CD14-positive monocyte (primary cell): ENCODE results near the gene FXYD4. TPM values are rescaled to one million over a fixed set of nuclear protein-coding genes. Genes with fewer than 3 reads are reported as not detected.

ENCODE experiments used
- DNase-seq, 3 donors: peaks; one replicate each; pipeline ENCODE4 v3.0.0-alpha.2; 2011 to 2022
- H2AFZ ChIP-seq: 2 replicates; pipeline ENCODE4 v1.6.0; 2012; ENCODE audit warnings: mild to moderate bottlenecking, low read depth, low read length, inconsistent platforms; ENCODE audit not compliant: insufficient read depth, poor library complexity, severe bottlenecking
- H3K27ac ChIP-seq, 2 donors: 1 replicate in 1 of 2; 2 replicates in 1 of 2; pipeline ENCODE4 v1.5.1; 2012 to 2013; ENCODE audit warnings: low read length in 2 of 2, control low read depth in 1 of 2, inconsistent platforms in 1 of 2, low read depth in 1 of 2, mild to moderate bottlenecking in 1 of 2
- H3K27me3 ChIP-seq, 2 donors: one replicate each; pipeline versions ENCODE4 v1.6.0 to v1.6.1; 2011 to 2013; ENCODE audit warnings: low read length in 2 of 2; ENCODE audit not compliant: control insufficient read depth in 2 of 2, insufficient read depth in 2 of 2
- H3K36me3 ChIP-seq, 2 donors: replicated peaks in 1 of 2; 1 replicate in 1 of 2; 2 replicates in 1 of 2; pipeline versions ENCODE4 v1.5.1 to v1.6.1; 2012 to 2013; ENCODE audit warnings: low read length in 2 of 2, control low read depth in 1 of 2, inconsistent platforms in 1 of 2, mild to moderate bottlenecking in 1 of 2; ENCODE audit not compliant: insufficient read depth in 2 of 2, control insufficient read depth in 1 of 2
- H3K4me1 ChIP-seq, 2 donors: 1 replicate in 1 of 2; 2 replicates in 1 of 2; pipeline versions ENCODE4 v1.5.1 to v1.6.1; 2012 to 2013; ENCODE audit warnings: low read length in 2 of 2, control low read depth in 1 of 2, inconsistent platforms in 1 of 2, mild to moderate bottlenecking in 1 of 2, moderate library complexity in 1 of 2; ENCODE audit not compliant: insufficient read depth in 2 of 2, control insufficient read depth in 1 of 2
- H3K4me2 ChIP-seq: replicated peaks from 2 replicates; pipeline ENCODE3; 2012; ENCODE audit warnings: low read length, moderate library complexity, mild to moderate bottlenecking; ENCODE audit not compliant: poor library complexity, severe bottlenecking; ENCODE audit errors: extremely low read depth
- H3K4me3 ChIP-seq, 3 experiments: fragments of 200-600 bp in 1 of 3; sonication (generic) in 1 of 3; replicated peaks in 1 of 3; 1 replicate in 2 of 3; 2 replicates in 1 of 3; pipeline ENCODE4 v1.5.1; 2011 to 2013; ENCODE audit warnings: low read length in 3 of 3, mild to moderate bottlenecking in 3 of 3, control low read depth in 2 of 3, low read depth in 2 of 3, inconsistent platforms in 1 of 3, moderate library complexity in 1 of 3
- H3K79me2 ChIP-seq: 2 replicates; pipeline ENCODE4 v1.6.0; 2012; ENCODE audit warnings: mild to moderate bottlenecking, control low read depth, inconsistent platforms, low read length, moderate library complexity; ENCODE audit not compliant: insufficient read depth
- H3K9ac ChIP-seq: 2 replicates; pipeline ENCODE4 v1.6.0; 2017; ENCODE audit warnings: low read length, mild to moderate bottlenecking; ENCODE audit not compliant: insufficient read depth, poor library complexity, severe bottlenecking
- H3K9me3 ChIP-seq, 2 donors: replicated peaks in 1 of 2; 1 replicate in 1 of 2; 2 replicates in 1 of 2; pipeline versions ENCODE4 v1.5.1 to v1.6.1; 2012 to 2013; ENCODE audit warnings: low read length in 2 of 2, control low read depth in 1 of 2; ENCODE audit not compliant: control insufficient read depth in 1 of 2, insufficient read depth in 1 of 2
- H4K20me1 ChIP-seq: 2 replicates; pipeline ENCODE4 v1.6.0; 2012; ENCODE audit warnings: mild to moderate bottlenecking, low read length, control low read depth, moderate library complexity; ENCODE audit not compliant: insufficient read depth
- H3K27ac Mint-ChIP-seq, 7 donors: one replicate each; pipeline ENCODE4 v1.8.0; 2020; ENCODE audit warnings: mild to moderate bottlenecking in 7 of 7, mixed read lengths in 7 of 7, moderate library complexity in 6 of 7, inconsistent platforms in 2 of 7
- H3K27me3 Mint-ChIP-seq, 3 donors: one replicate each; pipeline ENCODE4 v1.8.0; 2021 to 2022; ENCODE audit warnings: low read depth in 3 of 3, mild to moderate bottlenecking in 3 of 3, mixed read lengths in 3 of 3, moderate library complexity in 3 of 3, inconsistent platforms in 1 of 3
- H3K36me3 Mint-ChIP-seq, 2 donors: one replicate each; pipeline ENCODE4 v1.8.0; 2020; ENCODE audit warnings: mixed read lengths in 2 of 2, inconsistent platforms in 1 of 2, mild to moderate bottlenecking in 1 of 2
- H3K4me1 Mint-ChIP-seq: one replicate; pipeline ENCODE4 v1.8.0; 2020; ENCODE audit warnings: mild to moderate bottlenecking, mixed read lengths
- H3K4me3 Mint-ChIP-seq, 2 donors: one replicate each; pipeline ENCODE4 v1.8.0; 2020; ENCODE audit warnings: mild to moderate bottlenecking in 2 of 2, mixed read lengths in 2 of 2, moderate library complexity in 1 of 2
- H3K9me3 Mint-ChIP-seq, 7 donors: one replicate each; pipeline ENCODE4 v1.8.0; 2020 to 2022; ENCODE audit warnings: mixed read lengths in 7 of 7, mild to moderate bottlenecking in 6 of 7, moderate library complexity in 6 of 7, inconsistent platforms in 2 of 7
- WGBS: methylation state at CpG from one replicate; pipeline ENCODE4 v1.1.5; 2013; ENCODE audit warnings: missing lambda C conversion rate; ENCODE audit not compliant: insufficient coverage; 5-methylcytosine and 5-hydroxymethylcytosine counted together
- intact Hi-C, 2 donors: fragments of 100-400 bp; cut with micrococcal nuclease; formaldehyde crosslinking; loops; one replicate each; pipeline versions ENCODE4 v1.15.0 to v1.15.1; 2023
- polyA plus RNA-seq, 3 donors: library from polyadenylated mRNA; depleted of rRNA in 1 of 3; unstranded in 2 of 3; stranded (reverse) in 1 of 3; fragments of 300-500 nt in 2 of 3; fragments of >200 nt in 1 of 3; fragmentation: Illumina TruSeq in 2 of 3; gene quantifications; 1 replicate in 2 of 3; 2 replicates in 1 of 3; pipeline ENCODE4 v1.2.3, GENCODE V29; 2012 to 2021
- TF ChIP-seq, protein P1 (sequence below): fragments of 200-600 bp; IDR thresholded peaks from one replicate; pipeline ENCODE4 v1.8.0; 2022; ENCODE audit warnings: antibody characterized with exemption, mild to moderate bottlenecking

Gene FXYD4
- polyA plus RNA-seq, 3 donors: 0.16 TPM; not detected in 2

DNA sequence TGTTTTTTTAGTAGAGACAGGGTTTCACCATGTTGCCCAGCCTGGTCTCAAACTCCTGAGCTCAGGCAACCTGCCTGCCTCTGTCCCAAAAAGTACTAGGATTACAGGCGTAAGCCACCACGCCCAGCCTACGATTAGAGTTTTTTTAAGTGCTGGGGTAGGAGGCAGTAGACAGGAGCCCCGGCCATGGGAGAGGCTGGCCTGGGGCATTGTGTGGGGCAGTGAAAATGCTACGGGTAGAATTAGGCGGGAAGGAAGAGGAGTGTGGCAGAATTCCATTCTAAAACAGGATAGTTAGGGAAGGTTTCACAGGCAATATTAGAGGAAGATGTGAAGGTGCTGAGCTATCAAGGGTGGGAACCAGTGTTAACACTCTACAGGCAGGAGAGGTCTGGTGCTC, 31.3 kb upstream of the FXYD4 start:
- 96% methylated on average over 4 of the region's 6 CpGs for WGBS
- H3K79me2 ChIP-seq: no peaks in the 10 kb centered on the region
- H3K4me3 ChIP-seq: no peak overlapping the region
- H3K4me1 ChIP-seq: peaks cover 5 to 20% of the 10 kb centered on the region in 2 donors
- H4K20me1 ChIP-seq: no peaks in the 10 kb centered on the region
- Mint-ChIP-seq H3K27me3 (peaks cover 2 to 13% (median 6%) of the 10 kb centered on the region in 3 donors), H3K36me3 (no peaks in the 10 kb centered on the region), H3K9me3 (peaks cover 0 to 1% (median 0%) of the 10 kb centered on the region in 7 donors), H3K4me1 (peaks cover 27% of the 10 kb centered on the region), H3K4me3 (no peak overlapping the region), H3K27ac (no peak overlapping the region)
- H3K4me2 ChIP-seq: no peak overlapping the region
- no peak overlapping the region for H3K27ac ChIP-seq
- DNase-seq: no peak
- intact Hi-C loops: no loop called here
- no peaks in the 10 kb centered on the region for H3K27me3 ChIP-seq
- no peak overlapping the region for H2AFZ ChIP-seq
- TF ChIP-seq, protein P1, sequence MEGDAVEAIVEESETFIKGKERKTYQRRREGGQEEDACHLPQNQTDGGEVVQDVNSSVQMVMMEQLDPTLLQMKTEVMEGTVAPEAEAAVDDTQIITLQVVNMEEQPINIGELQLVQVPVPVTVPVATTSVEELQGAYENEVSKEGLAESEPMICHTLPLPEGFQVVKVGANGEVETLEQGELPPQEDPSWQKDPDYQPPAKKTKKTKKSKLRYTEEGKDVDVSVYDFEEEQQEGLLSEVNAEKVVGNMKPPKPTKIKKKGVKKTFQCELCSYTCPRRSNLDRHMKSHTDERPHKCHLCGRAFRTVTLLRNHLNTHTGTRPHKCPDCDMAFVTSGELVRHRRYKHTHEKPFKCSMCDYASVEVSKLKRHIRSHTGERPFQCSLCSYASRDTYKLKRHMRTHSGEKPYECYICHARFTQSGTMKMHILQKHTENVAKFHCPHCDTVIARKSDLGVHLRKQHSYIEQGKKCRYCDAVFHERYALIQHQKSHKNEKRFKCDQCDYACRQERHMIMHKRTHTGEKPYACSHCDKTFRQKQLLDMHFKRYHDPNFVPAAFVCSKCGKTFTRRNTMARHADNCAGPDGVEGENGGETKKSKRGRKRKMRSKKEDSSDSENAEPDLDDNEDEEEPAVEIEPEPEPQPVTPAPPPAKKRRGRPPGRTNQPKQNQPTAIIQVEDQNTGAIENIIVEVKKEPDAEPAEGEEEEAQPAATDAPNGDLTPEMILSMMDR: no peak
- no peaks in the 10 kb centered on the region for H3K36me3 ChIP-seq
- no peak overlapping the region for H3K9ac ChIP-seq
- no peaks in the 10 kb centered on the region for H3K9me3 ChIP-seq

DNA sequence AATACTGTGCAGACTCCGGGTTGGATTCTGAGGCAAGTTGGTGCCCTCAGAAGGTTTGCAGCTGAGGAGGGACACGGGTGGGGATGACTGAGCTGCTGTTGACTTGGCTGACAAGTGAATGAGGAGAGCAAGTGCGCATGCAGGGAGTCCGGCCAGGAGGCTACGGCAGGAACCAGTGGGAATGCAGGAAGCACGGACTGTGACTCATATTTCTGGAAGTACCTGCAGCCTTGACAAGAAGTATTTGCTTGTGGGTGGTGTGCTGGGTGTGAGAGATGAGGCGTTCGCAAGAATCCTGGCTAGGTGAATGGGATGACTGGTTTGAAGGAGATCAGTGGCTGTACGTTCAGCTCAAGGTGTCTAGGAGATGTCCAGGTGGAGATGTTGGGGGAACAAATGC, 30.8 kb upstream of the FXYD4 start:
- H3K27ac Mint-ChIP-seq: no peak overlapping the region

More for the DNA sequence above, 30.8 kb upstream of the FXYD4 start:
- TF ChIP-seq, protein P1: no peak
- WGBS: 92% methylated on average over 9 of the region's 9 CpGs
- Mint-ChIP-seq H3K36me3 (no peaks in the 10 kb centered on the region), H3K4me3 (no peak overlapping the region), H3K9me3 (peaks cover 0 to 1% (median 0%) of the 10 kb centered on the region in 7 donors), H3K4me1 (peaks cover 23% of the 10 kb centered on the region), H3K27me3 (peaks cover 2 to 13% (median 6%) of the 10 kb centered on the region in 3 donors)
- no peaks in the 10 kb centered on the region for H3K9me3 ChIP-seq
- H2AFZ ChIP-seq: no peak overlapping the region
- no peak overlapping the region for H3K9ac ChIP-seq
- H3K4me2 ChIP-seq: no peak overlapping the region
- H3K4me3 ChIP-seq: no peak overlapping the region
- intact Hi-C loops: no loop called here
- no peaks in the 10 kb centered on the region for H4K20me1 ChIP-seq
- H3K27ac ChIP-seq: no peak overlapping the region
- no peak for DNase-seq
- H3K79me2 ChIP-seq: no peaks in the 10 kb centered on the region
- H3K27me3 ChIP-seq: no peaks in the 10 kb centered on the region
- H3K4me1 ChIP-seq: peaks cover 5 to 16% of the 10 kb centered on the region in 2 donors
- no peaks in the 10 kb centered on the region for H3K36me3 ChIP-seq
